Endothelial cell of umbilical vein (primary cell): Measurements from ENCODE around the gene IPO5. TPM values are rescaled to one million over a fixed set of nuclear protein-coding genes. Genes with fewer than 3 reads are reported as not detected.

Experiments
- BruUV-seq: library from RNA; stranded (reverse); fragments of 400-500 nt; replicated peaks from 2 replicates; lab custom pipeline; 2021; lab: Mats Ljungman, UMichigan
- CTCF ChIA-PET: fragments of 300-600, 350-600 bp; sonication (Branson Sonifier 250); formaldehyde crosslinking; loops from one replicate; lab custom pipeline; 2021; ENCODE audit warnings: antibody characterized with exemption, inconsistent platforms; lab: Charles Lee
- POLR2A ChIA-PET: fragments of 300-600, 350-600 bp; sonication (Branson Sonifier 250); formaldehyde crosslinking; loops from one replicate; lab custom pipeline; 2021; ENCODE audit warnings: antibody characterized with exemption, inconsistent platforms; lab: Charles Lee
- DNase-seq: peaks from one replicate; pipeline ENCODE4 v3.0.0-alpha.2; 2011; ENCODE audit warnings: low read depth, low spot score
- FAIRE-seq: peaks from 2 replicates; lab custom pipeline; 2011; peaks lifted over from hg19 to GRCh38; lab: Jason Lieb, UNC
- H2AFZ ChIP-seq: 2 replicates; pipeline ENCODE4 v1.6.0; 2012; ENCODE audit warnings: low read depth, low read length, control low read depth, inconsistent platforms
- H3K27ac ChIP-seq: 2 replicates; pipeline ENCODE4 v1.5.1; 2011; ENCODE audit warnings: low read depth, mild to moderate bottlenecking, control low read depth, low read length, moderate library complexity; ENCODE audit not compliant: insufficient read depth
- H3K27me3 ChIP-seq, 2 experiments: 2 replicates each; pipeline versions ENCODE4 v1.6.0 to v1.6.1; 2011; ENCODE audit warnings: low read length in 2 of 2, mixed read lengths in 1 of 2; ENCODE audit not compliant: control insufficient read depth in 2 of 2, insufficient read depth in 2 of 2
- H3K36me3 ChIP-seq, 2 experiments: 2 replicates in 1 of 2; 3 replicates in 1 of 2; pipeline ENCODE4 v1.5.1; 2011; ENCODE audit warnings: low read length in 2 of 2, mild to moderate bottlenecking in 1 of 2, moderate library complexity in 1 of 2; ENCODE audit not compliant: control insufficient read depth in 2 of 2, insufficient read depth in 2 of 2; ENCODE audit errors: extremely low read depth in 1 of 2
- H3K4me1 ChIP-seq: 3 replicates; pipeline ENCODE4 v1.5.1; 2011; ENCODE audit warnings: mild to moderate bottlenecking, low read length; ENCODE audit not compliant: control insufficient read depth, insufficient read depth; ENCODE audit errors: extremely low read depth
- H3K4me2 ChIP-seq: 2 replicates; pipeline ENCODE4 v1.6.1; 2011; ENCODE audit warnings: low read length, control low read depth, mixed read lengths; ENCODE audit not compliant: insufficient read depth
- H3K4me3 ChIP-seq, 3 experiments: fragments of 200-600 bp in 1 of 3; sonication (generic), shearing (Covaris generic) in 1 of 3; replicated peaks in 1 of 3; 2 replicates each; pipeline ENCODE4 v1.5.1; 2011 to 2016; ENCODE audit warnings: control low read depth in 3 of 3, low read length in 3 of 3, mild to moderate bottlenecking in 2 of 3, inconsistent platforms in 1 of 3, low read depth in 1 of 3, moderate library complexity in 1 of 3; ENCODE audit not compliant: insufficient read depth in 1 of 3
- H3K79me2 ChIP-seq: 2 replicates; pipeline ENCODE4 v1.6.0; 2012; ENCODE audit warnings: low read length, inconsistent platforms; ENCODE audit not compliant: control insufficient read depth, insufficient read depth
- H3K9ac ChIP-seq: replicated peaks from 2 replicates; pipeline ENCODE3; 2011; ENCODE audit warnings: low read length, control low read depth; ENCODE audit not compliant: insufficient read depth; ENCODE audit errors: extremely low read depth
- H3K9me1 ChIP-seq: replicated peaks from 3 replicates; pipeline ENCODE4 v1.6.0; 2011; ENCODE audit warnings: mild to moderate bottlenecking, low read length; ENCODE audit not compliant: control insufficient read depth, insufficient read depth; ENCODE audit errors: extremely low read depth
- H3K9me3 ChIP-seq: replicated peaks from 2 replicates; pipeline ENCODE4 v1.5.1; 2012; ENCODE audit warnings: low read length, inconsistent platforms; ENCODE audit not compliant: control insufficient read depth, insufficient read depth
- H4K20me1 ChIP-seq: replicated peaks from 2 replicates; pipeline ENCODE3; 2011; ENCODE audit warnings: mild to moderate bottlenecking, low read length; ENCODE audit not compliant: control insufficient read depth, insufficient read depth; ENCODE audit errors: extremely low read depth
- EZH2 ChIP-seq: IDR thresholded peaks from 2 replicates; pipeline ENCODE4 v1.6.1; 2012; ENCODE audit warnings: borderline replicate concordance, low read depth, mild to moderate bottlenecking, moderate library complexity, low read length, inconsistent platforms; ENCODE audit not compliant: severe bottlenecking
- FOS ChIP-seq: IDR thresholded peaks from 2 replicates; pipeline ENCODE4 v1.6.1; 2011; ENCODE audit warnings: mild to moderate bottlenecking, low read length, moderate library complexity, borderline replicate concordance; ENCODE audit not compliant: insufficient read depth
- GATA2 ChIP-seq: IDR thresholded peaks from 2 replicates; pipeline ENCODE4 v1.7.0; 2011; ENCODE audit warnings: low read depth, mild to moderate bottlenecking, moderate library complexity, mixed read lengths, low read length; ENCODE audit not compliant: insufficient read length, insufficient read depth
- JUN ChIP-seq: IDR thresholded peaks from 2 replicates; pipeline ENCODE4 v1.6.1; 2011; ENCODE audit warnings: borderline replicate concordance, low read depth; ENCODE audit not compliant: insufficient read length, insufficient read depth
- MAX ChIP-seq: IDR thresholded peaks from 2 replicates; pipeline ENCODE4 v1.6.1; 2011; ENCODE audit not compliant: insufficient read depth, insufficient read length
- MYC ChIP-seq: IDR thresholded peaks from one replicate; pipeline ENCODE4 v1.6.1; 2011; ENCODE audit warnings: mild to moderate bottlenecking, low read depth, low read length
- POLR2A ChIP-seq: IDR thresholded peaks from 2 replicates; pipeline ENCODE4 v1.6.1; 2012; ENCODE audit warnings: low read depth, mild to moderate bottlenecking, control low read depth, low read length
- POLR2AphosphoS5 ChIP-seq: IDR thresholded peaks from 2 replicates; pipeline ENCODE4 v1.6.1; 2012; ENCODE audit warnings: low read depth, mild to moderate bottlenecking, control low read depth, low read length, moderate library complexity; ENCODE audit not compliant: insufficient read depth
- dilution Hi-C: fragments of 300-500 bp; cut with MboI; formaldehyde crosslinking; loops from one replicate; pipeline ENCODE4 v1.15.0; 2019; ENCODE audit warnings: low sequenced_read_pairs; ENCODE audit not compliant: extremely low pct_ligation_motif_present
- intact Hi-C: fragments of 100-400 bp; cut with micrococcal nuclease; formaldehyde crosslinking; loops from one replicate; pipeline ENCODE4 v1.10.0; 2022
- polyA plus RNA-seq, 4 experiments: library from polyadenylated mRNA; depleted of rRNA in 3 of 4; stranded (reverse) in 3 of 4; unstranded in 1 of 4; fragments of >200 nt; gene quantifications; 2 replicates each; pipeline versions ENCODE4 v1.2.1 to v1.2.3, GENCODE V29; 2011 to 2012; ENCODE audit warnings: missing spikeins in 1 of 4
- total RNA-seq: library from RNA; stranded (reverse); gene quantifications from 2 replicates; pipeline ENCODE4 v1.2.3, GENCODE V29; 2021
- TF ChIP-seq, protein P1 (sequence below), 2 donors: IDR thresholded peaks; 1 replicate in 1 of 2; 2 replicates in 1 of 2; pipeline ENCODE4 v1.5.1; 2011; ENCODE audit warnings: low read length in 2 of 2, mild to moderate bottlenecking in 2 of 2, moderate library complexity in 2 of 2, control low read depth in 1 of 2, inconsistent platforms in 1 of 2, low read depth in 1 of 2; ENCODE audit not compliant: insufficient read depth in 1 of 2; ENCODE audit errors: extremely low read depth in 1 of 2

The IPO5 gene
- total and polyA plus RNA-seq, 2 donors (not counting 3 experiments of a cell fraction or from before 2014, with no cell fraction given): 50.4 to 183 TPM

DNA sequence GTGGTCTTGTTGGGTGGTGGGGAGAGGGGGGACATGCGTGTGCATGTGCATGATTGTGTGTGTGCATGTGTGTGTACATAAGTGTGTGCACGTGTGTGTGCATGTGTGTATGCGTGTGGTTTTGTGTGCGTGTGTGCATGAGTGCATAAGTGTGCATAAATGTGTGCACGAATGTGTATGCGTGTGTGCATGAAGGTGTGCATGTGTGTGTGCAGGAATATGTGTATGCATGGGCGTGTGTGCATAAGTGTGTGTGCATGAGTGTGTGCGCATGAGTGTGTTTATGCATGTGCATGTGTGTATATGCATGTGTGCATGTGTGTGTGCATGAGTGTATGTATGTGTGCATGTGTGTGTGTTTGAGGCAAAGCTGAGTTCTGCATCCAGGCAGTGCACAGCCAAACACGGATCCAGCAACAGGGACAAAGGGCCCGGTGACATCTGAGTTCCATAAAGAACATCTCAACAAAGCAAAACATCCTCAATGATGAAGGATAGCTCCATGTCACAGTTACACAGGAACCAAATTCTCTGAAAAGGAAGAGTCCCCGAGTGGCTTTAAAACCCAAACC, 103.5 kb downstream of the IPO5 start:
- no peak overlapping the region for H3K9ac ChIP-seq
- dilution Hi-C loops (no loop called here), intact Hi-C loops (no loop called here)
- peaks cover 0 to 2% of the 10 kb centered on the region in 2 experiments for H3K27me3 ChIP-seq
- no peak overlapping the region for H3K27ac ChIP-seq
- H3K9me3 ChIP-seq: no peaks in the 10 kb centered on the region
- no TSS peak for BruUV-seq
- H3K4me1 ChIP-seq: no peaks in the 10 kb centered on the region
- H3K36me3 ChIP-seq: no peaks in the 10 kb centered on the region
- no peak for FAIRE-seq
- H2AFZ ChIP-seq: no peak overlapping the region
- no peak for DNase-seq
- H4K20me1 ChIP-seq: no peaks in the 10 kb centered on the region
- POLR2A ChIA-PET: no interaction called here
- TF ChIP-seq POLR2A: no peak
- TF ChIP-seq JUN: no peak
- no peak for TF ChIP-seq POLR2AphosphoS5
- TF ChIP-seq MYC: no peak
- TF ChIP-seq EZH2: no peak
- TF ChIP-seq MAX: no peak
- no peak for TF ChIP-seq FOS
- TF ChIP-seq, protein P1, sequence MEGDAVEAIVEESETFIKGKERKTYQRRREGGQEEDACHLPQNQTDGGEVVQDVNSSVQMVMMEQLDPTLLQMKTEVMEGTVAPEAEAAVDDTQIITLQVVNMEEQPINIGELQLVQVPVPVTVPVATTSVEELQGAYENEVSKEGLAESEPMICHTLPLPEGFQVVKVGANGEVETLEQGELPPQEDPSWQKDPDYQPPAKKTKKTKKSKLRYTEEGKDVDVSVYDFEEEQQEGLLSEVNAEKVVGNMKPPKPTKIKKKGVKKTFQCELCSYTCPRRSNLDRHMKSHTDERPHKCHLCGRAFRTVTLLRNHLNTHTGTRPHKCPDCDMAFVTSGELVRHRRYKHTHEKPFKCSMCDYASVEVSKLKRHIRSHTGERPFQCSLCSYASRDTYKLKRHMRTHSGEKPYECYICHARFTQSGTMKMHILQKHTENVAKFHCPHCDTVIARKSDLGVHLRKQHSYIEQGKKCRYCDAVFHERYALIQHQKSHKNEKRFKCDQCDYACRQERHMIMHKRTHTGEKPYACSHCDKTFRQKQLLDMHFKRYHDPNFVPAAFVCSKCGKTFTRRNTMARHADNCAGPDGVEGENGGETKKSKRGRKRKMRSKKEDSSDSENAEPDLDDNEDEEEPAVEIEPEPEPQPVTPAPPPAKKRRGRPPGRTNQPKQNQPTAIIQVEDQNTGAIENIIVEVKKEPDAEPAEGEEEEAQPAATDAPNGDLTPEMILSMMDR (IDR thresholded peaks at IDR 0.05; ENCODE audit: extremely low read depth in 1 of 2, insufficient read depth in 1 of 2, low read depth in 1 of 2, low read length in 2 of 2): no peak
- no peak for TF ChIP-seq GATA2
- no peaks in the 10 kb centered on the region for H3K9me1 ChIP-seq
- H3K4me3 ChIP-seq: no peak overlapping the region
- H3K79me2 ChIP-seq: no peaks in the 10 kb centered on the region
- H3K4me2 ChIP-seq: no peak overlapping the region
- CTCF ChIA-PET: no interaction called here
